Testis (tissue), 3 donors: ENCODE data around the gene CALB2. TPM values are rescaled to one million over a fixed set of nuclear protein-coding genes. Genes with fewer than 3 reads are reported as not detected.
A peak's percentile ranks its signal among the peaks of the same experiment; 100 is the strongest.
"Not testable (repeated sequence)": the region's sequence is repeated elsewhere in the genome, so short reads cannot be mapped to it uniquely, and the experiment has no call there.

Source experiments
- DNase-seq: peaks from one replicate; pipeline ENCODE4 v3.0.0-alpha.2; 2019
- H3K27ac ChIP-seq, 2 donors: fragments of 200-600 bp; sonication (generic); one replicate each; pipeline ENCODE4 v1.5.1; 2019
- H3K27me3 ChIP-seq: fragments of 200-600 bp; sonication (generic); one replicate; pipeline ENCODE4 v1.5.1; 2019
- H3K36me3 ChIP-seq: fragments of 200-600 bp; sonication (generic); one replicate; pipeline ENCODE4 v1.5.1; 2017; ENCODE audit warnings: low read depth; ENCODE audit errors: missing control alignments
- H3K4me1 ChIP-seq: fragments of 200-600 bp; sonication (generic); one replicate; pipeline ENCODE4 v1.5.1; 2019
- H3K4me3 ChIP-seq, 2 donors: fragments of 200-600 bp; sonication (generic); one replicate each; pipeline ENCODE4 v1.5.1; 2017 to 2019
- H3K9me3 ChIP-seq: fragments of 200-600 bp; sonication (generic); one replicate; pipeline ENCODE4 v1.5.1; 2017
- POLR2A ChIP-seq: fragments of 450-650 bp; IDR thresholded peaks from one replicate; pipeline ENCODE4 v1.6.1; 2017; ENCODE audit warnings: antibody characterized with exemption, mild to moderate bottlenecking, moderate library complexity
- WGBS, 2 donors: methylation state at CpG; one replicate each; pipeline ENCODE4 v1.1.5; 2018; 5-methylcytosine and 5-hydroxymethylcytosine counted together
- intact Hi-C: fragments of 100-400 bp; cut with DNase I; formaldehyde crosslinking; loops from one replicate; pipeline ENCODE4 v1.15.1; 2023; ENCODE audit warnings: low total_unique reads
- polyA plus RNA-seq: library from polyadenylated mRNA; stranded (reverse); fragments of 350-450 nt; fragmentation: Illumina TruSeq; extraction: RNeasy Lipid Tissue Mini Kit (QIAGEN cat#74804); gene quantifications from one replicate; pipeline ENCODE4 v1.2.3, GENCODE V29; 2014; ENCODE audit warnings: low read depth, low replicate concordance; ENCODE audit not compliant: insufficient read depth
- total RNA-seq, 2 donors: library from RNA; depleted of rRNA; stranded (reverse); fragments of >200 nt; gene quantifications; one replicate each; pipeline ENCODE4 v1.2.3, GENCODE V29; 2016
- TF ChIP-seq, protein P1 (sequence below), 3 experiments: fragments of 450-650 bp in 2 of 3; fragments of 200-600 bp in 1 of 3; sonication (generic) in 1 of 3; IDR thresholded peaks; one replicate each; pipeline ENCODE4 v1.5.1; 2016 to 2019; ENCODE audit warnings: antibody characterized with exemption in 3 of 3, mild to moderate bottlenecking in 2 of 3, moderate library complexity in 1 of 3

CALB2 gene
- total and polyA plus RNA-seq, 3 donors from 2014 or later = 3.6 to 53.2 (median 5.1) TPM

DNA sequence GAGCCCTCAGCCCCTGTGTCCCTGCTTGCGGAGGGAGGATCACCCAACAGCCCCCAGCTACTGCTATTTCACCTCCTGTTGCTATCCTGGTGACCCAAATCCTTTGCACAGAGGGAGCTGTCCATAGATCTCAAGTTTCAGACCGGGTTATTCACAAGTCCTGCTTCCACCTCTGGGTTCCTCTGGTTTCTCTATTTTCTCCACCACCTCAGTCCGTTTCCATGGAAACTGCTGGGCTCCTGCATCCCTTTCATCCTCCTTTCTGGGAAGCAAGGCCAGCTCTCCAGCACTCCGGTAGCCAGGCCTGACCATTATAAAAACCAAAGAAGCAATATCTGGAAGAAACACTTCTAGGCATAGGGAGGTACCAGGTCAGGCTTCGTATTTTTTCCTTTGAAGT, 4.8 kb upstream of the CALB2 start:
- peaks cover 8% of the 10 kb centered on the region for H3K4me1 ChIP-seq
- no peak overlapping the region for H3K27ac ChIP-seq
- TF ChIP-seq, protein P1, sequence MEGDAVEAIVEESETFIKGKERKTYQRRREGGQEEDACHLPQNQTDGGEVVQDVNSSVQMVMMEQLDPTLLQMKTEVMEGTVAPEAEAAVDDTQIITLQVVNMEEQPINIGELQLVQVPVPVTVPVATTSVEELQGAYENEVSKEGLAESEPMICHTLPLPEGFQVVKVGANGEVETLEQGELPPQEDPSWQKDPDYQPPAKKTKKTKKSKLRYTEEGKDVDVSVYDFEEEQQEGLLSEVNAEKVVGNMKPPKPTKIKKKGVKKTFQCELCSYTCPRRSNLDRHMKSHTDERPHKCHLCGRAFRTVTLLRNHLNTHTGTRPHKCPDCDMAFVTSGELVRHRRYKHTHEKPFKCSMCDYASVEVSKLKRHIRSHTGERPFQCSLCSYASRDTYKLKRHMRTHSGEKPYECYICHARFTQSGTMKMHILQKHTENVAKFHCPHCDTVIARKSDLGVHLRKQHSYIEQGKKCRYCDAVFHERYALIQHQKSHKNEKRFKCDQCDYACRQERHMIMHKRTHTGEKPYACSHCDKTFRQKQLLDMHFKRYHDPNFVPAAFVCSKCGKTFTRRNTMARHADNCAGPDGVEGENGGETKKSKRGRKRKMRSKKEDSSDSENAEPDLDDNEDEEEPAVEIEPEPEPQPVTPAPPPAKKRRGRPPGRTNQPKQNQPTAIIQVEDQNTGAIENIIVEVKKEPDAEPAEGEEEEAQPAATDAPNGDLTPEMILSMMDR (IDR thresholded peaks at IDR 0.05) = no peak
- TF ChIP-seq POLR2A = no peak
- H3K4me3 ChIP-seq = no peak overlapping the region
- H3K36me3 ChIP-seq = no peaks in the 10 kb centered on the region
- H3K9me3 ChIP-seq = no peaks in the 10 kb centered on the region
- WGBS, 2 donors = 58 to 65% methylated on average over 5 of the region's 5 CpGs
- intact Hi-C loops = no loop called here
- no peak for DNase-seq
- H3K27me3 ChIP-seq = no peaks in the 10 kb centered on the region

DNA sequence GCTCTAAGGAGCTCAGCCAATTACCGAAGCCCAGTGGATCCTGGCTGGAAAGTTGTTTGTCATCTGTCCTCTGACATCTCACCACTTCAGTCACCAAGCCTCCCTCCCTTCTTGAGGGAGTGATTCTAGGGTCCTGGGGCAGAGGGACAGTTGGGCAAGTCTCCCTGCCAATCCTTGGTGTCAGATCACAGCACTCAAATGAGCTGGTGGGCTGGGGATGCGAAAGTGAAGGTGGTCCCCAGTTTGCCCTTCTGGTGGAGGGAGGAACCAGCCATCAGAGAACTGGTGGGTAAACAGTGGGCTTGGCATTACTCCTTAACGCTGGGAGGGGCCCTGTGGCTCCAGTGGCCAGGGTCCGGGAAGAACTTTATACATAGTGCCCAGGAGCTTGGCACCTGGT, 4.4 kb upstream of the CALB2 start:
- 90% methylated on average over 2 to 4 of the region's 4 CpGs for WGBS, 2 donors

DNA sequence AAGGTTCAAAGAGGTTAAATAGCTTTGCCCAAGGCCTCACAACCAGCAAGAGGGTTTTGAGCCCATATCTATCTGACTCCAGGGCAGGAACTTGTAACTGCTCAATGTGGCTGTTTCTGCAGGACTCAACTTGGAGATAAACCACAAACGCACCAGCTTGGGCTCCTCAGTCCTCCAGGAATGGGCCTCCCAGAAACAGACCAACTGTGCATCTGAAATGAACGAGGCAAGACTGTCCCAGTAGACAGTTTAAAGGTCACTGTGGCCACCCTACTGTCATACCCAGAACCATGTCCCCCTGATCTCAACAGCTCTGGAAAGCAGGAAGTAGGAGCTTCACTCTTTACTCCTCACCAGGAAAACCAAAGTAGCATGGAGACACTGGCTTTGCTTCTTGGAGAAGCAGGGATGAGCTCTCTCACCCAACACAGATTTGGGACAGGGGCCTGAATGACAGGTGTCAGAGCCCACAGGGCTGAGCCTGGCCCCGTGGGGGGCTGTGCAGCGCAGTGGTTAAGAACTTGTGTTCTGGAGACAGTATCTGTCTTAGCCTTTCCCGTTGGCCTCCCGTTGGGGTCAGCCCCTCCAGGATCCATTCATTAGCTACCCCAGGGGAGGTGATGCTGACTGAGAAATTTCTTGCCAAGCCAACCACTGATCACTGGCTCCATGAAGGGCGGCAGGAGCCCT, 2.3 kb upstream of the CALB2 start:
- Histone ChIP-seq H3K4me3 (no peak overlapping the region), H3K4me1 (peaks cover 8% of the 10 kb centered on the region), H3K27me3 (no peaks in the 10 kb centered on the region), H3K9me3 (no peaks in the 10 kb centered on the region), H3K27ac (no peak overlapping the region), H3K36me3 (no peaks in the 10 kb centered on the region)
- DNase-seq = no peak
- WGBS, 2 donors = 79 to 81% methylated on average over 5 to 7 of the region's 7 CpGs
- no peak for TF ChIP-seq POLR2A
- TF ChIP-seq, protein P1 (IDR thresholded peaks at IDR 0.05) = no peak
- intact Hi-C loops = no loop called here

More for the DNA sequence above, 4.4 kb upstream of the CALB2 start:
- Histone ChIP-seq H3K27me3 (no peaks in the 10 kb centered on the region), H3K9me3 (no peaks in the 10 kb centered on the region), H3K36me3 (no peaks in the 10 kb centered on the region), H3K27ac (no peak overlapping the region), H3K4me3 (no peak overlapping the region), H3K4me1 (peaks cover 8% of the 10 kb centered on the region)
- intact Hi-C loops = no loop called here
- no peak for DNase-seq
- TF ChIP-seq, protein P1 (IDR thresholded peaks at IDR 0.05) = no peak
- TF ChIP-seq POLR2A = no peak

DNA sequence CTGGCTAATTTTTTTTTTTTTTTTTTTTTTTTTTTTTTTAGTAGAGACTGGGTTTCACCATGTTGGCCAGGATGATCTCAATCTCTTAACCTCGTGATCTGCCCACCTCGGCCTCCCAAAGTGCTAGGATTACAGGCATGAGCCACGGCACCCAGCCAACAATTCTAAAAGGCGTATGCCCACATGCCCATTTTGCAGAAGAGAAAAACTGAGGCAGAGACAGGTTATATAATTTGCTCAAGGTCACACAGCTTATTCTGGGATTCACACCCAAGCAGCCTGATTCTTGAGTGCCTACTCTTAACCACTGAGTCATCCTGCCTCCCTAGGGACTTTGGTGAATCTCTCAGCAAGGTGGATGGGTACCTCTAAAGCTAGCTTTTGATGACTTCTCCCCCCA, 1.6 kb upstream of the CALB2 start:
- intact Hi-C loops, H3K36me3 ChIP-seq, H3K4me1 ChIP-seq, H3K27me3 ChIP-seq, H3K9me3 ChIP-seq, H3K4me3 ChIP-seq, H3K27ac ChIP-seq, DNase-seq: not testable (repeated sequence)
- WGBS, 2 donors = 84 to 100% methylated on average over 2 to 4 of the region's 4 CpGs

DNA sequence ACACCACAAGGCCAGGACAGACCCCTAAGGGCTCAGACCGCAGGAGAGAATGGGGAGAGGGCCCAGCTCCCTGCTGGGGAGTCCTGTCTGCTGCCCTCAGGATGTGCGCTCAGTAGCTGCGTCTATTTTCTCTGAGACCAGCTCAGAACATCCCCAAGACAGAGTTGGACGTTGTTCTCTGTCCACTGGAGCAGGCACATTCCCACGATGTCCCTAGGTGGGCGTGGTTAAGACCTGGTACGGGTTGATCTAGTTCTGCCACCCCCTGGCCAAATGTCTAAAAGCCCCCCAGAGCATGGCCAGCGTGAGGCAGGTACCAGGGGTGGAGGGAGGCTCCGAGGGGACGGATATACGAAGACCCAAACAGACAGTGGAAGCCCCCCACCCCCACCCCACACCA, 842 bp upstream of the CALB2 start:
- intact Hi-C loops = no loop called here
- no peaks in the 10 kb centered on the region for H3K36me3 ChIP-seq
- TF ChIP-seq, protein P1 (IDR thresholded peaks at IDR 0.05) = no peak
- no peak for TF ChIP-seq POLR2A
- no peaks in the 10 kb centered on the region for H3K9me3 ChIP-seq
- no peaks in the 10 kb centered on the region for H3K27me3 ChIP-seq
- peak; percentile 19 for DNase-seq
- H3K4me3 ChIP-seq = peak overlapping the region; percentile 29 to 49
- H3K27ac ChIP-seq = no peak overlapping the region
- peaks cover 8% of the 10 kb centered on the region for H3K4me1 ChIP-seq
- 16 to 35% methylated on average over 2 to 11 of the region's 11 CpGs for WGBS, 2 donors
